GM12878 (cell line): ENCODE results near the gene ZNF423. TPM values are rescaled to one million over a fixed set of nuclear protein-coding genes. Genes with fewer than 3 reads are reported as not detected.

Experiments used
- ATAC-seq: fragments of 200-7000 bp; cut with Tn5 transposase; 3 replicates; pipeline ENCODE4 v1.9.1; 2020; ENCODE audit warnings: mild to moderate bottlenecking, moderate library complexity
- BruUV-seq: library from RNA; stranded (reverse); fragments of 400-500 nt; replicated peaks from 2 replicates; lab custom pipeline; 2021; lab: Mats Ljungman, UMichigan
- CTCF ChIA-PET: fragments of 300-600 bp; sonication (Branson Sonifier 250); formaldehyde crosslinking; extraction: SDS; loops from one replicate; lab custom pipeline; 2021; ENCODE audit warnings: inconsistent platforms; lab: Yijun Ruan, JAX
- POLR2A ChIA-PET: fragments of 350-600 bp; formaldehyde crosslinking; extraction: SDS; loops from one replicate; lab custom pipeline; 2021; ENCODE audit warnings: inconsistent platforms; lab: Charles Lee
- RAD21 ChIA-PET: fragments of 300-600 bp; sonication (Branson Sonifier 250); formaldehyde crosslinking; loops from one replicate; lab custom pipeline; 2023; ENCODE audit warnings: antibody characterized with exemption; ENCODE audit not compliant: unreplicated experiment; lab: Charles Lee
- SMC1A ChIA-PET: fragments of 300-600 bp; sonication (Branson Sonifier 250); formaldehyde crosslinking; loops from one replicate; lab custom pipeline; 2023; ENCODE audit not compliant: unreplicated experiment, uncharacterized antibody; lab: Charles Lee
- DNase-seq: peaks from one replicate; pipeline ENCODE4 v3.0.0-alpha.2; 2011; ENCODE audit warnings: low read depth, low spot score
- FAIRE-seq: peaks from 3 replicates; lab custom pipeline; 2011; peaks lifted over from hg19 to GRCh38; lab: Jason Lieb, UNC
- H2AFZ ChIP-seq: 2 replicates; pipeline ENCODE4 v1.6.0; 2011; ENCODE audit warnings: low read depth, low read length, control low read depth; ENCODE audit not compliant: control insufficient read depth
- H3K27ac ChIP-seq: 2 replicates; pipeline ENCODE4 v1.5.1; 2011; ENCODE audit warnings: control low read depth; ENCODE audit not compliant: control insufficient read depth, insufficient read depth
- H3K27me3 ChIP-seq, 2 experiments: replicated peaks in 1 of 2; 2 replicates each; pipeline versions ENCODE4 v1.6.0 to v1.6.1; 2011; ENCODE audit warnings: low read length in 1 of 2; ENCODE audit not compliant: control insufficient read depth in 2 of 2, insufficient read depth in 2 of 2
- H3K36me3 ChIP-seq, 2 experiments: 2 replicates each; pipeline ENCODE4 v1.5.1; 2011; ENCODE audit warnings: low read length in 1 of 2; ENCODE audit not compliant: control insufficient read depth in 2 of 2, insufficient read depth in 2 of 2
- H3K4me1 ChIP-seq: 2 replicates; pipeline ENCODE4 v1.6.1; 2011; ENCODE audit warnings: mild to moderate bottlenecking, low read length, moderate library complexity, mixed read lengths; ENCODE audit not compliant: control insufficient read depth, insufficient read depth
- H3K4me2 ChIP-seq: 2 replicates; pipeline ENCODE4 v1.6.0; 2011; ENCODE audit warnings: control low read depth; ENCODE audit not compliant: control insufficient read depth, insufficient read depth
- H3K4me3 ChIP-seq: fragments of 200-600 bp; sonication (generic); 2 replicates; pipeline ENCODE4 v1.5.1; 2016
- H3K79me2 ChIP-seq: 2 replicates; pipeline ENCODE4 v1.6.0; 2011; ENCODE audit warnings: low read length; ENCODE audit not compliant: control insufficient read depth, insufficient read depth
- H3K9ac ChIP-seq: 2 replicates; pipeline ENCODE4 v1.8.0; 2011; ENCODE audit warnings: low read length, control low read depth, mixed read lengths; ENCODE audit not compliant: control insufficient read depth, insufficient read depth
- H3K9me3 ChIP-seq: replicated peaks from 3 replicates; pipeline ENCODE4 v1.5.1; 2011; ENCODE audit warnings: mild to moderate bottlenecking, low read length; ENCODE audit not compliant: control insufficient read depth, insufficient read depth
- H4K20me1 ChIP-seq: 2 replicates; pipeline ENCODE4 v1.6.0; 2011; ENCODE audit not compliant: control insufficient read depth, insufficient read depth
- CBX3 ChIP-seq: fragments of 200-600 bp; sonication (generic); IDR thresholded peaks from 2 replicates; pipeline ENCODE4 v1.6.1; 2016; ENCODE audit warnings: low read depth, borderline replicate concordance
- FOXK2 ChIP-seq: fragments of 450-650 bp; IDR thresholded peaks from 2 replicates; pipeline ENCODE4 v1.6.1; 2017; ENCODE audit warnings: mild to moderate bottlenecking, moderate library complexity
- IRF5 ChIP-seq: fragments of 450-650 bp; IDR thresholded peaks from 2 replicates; pipeline ENCODE4 v1.6.1; 2017; ENCODE audit warnings: borderline replicate concordance
- SIX5 ChIP-seq: IDR thresholded peaks from 2 replicates; pipeline ENCODE4 v1.6.1; 2011; ENCODE audit warnings: mild to moderate bottlenecking, low read depth, low read length, moderate library complexity; ENCODE audit not compliant: severe bottlenecking
- TAF1 ChIP-seq: IDR thresholded peaks from 2 replicates; pipeline ENCODE4 v1.6.1; 2011; ENCODE audit warnings: mild to moderate bottlenecking, low read depth, low read length, borderline replicate concordance
- WRNIP1 ChIP-seq: IDR thresholded peaks from 2 replicates; pipeline ENCODE4 v1.6.1; 2011; ENCODE audit warnings: low read depth, low read length, improper control_type of control experiment, borderline replicate concordance
- ZNF207 ChIP-seq: fragments of 450-650 bp; IDR thresholded peaks from 2 replicates; pipeline ENCODE4 v1.6.1; 2014; ENCODE audit warnings: antibody characterized with exemption, mild to moderate bottlenecking, borderline replicate concordance
- ZNF687 ChIP-seq: fragments of 450-650 bp; IDR thresholded peaks from 2 replicates; pipeline ENCODE4 v1.6.1; 2017; ENCODE audit warnings: mild to moderate bottlenecking, moderate library complexity
- WGBS: methylation state at CpG from one replicate; pipeline ENCODE4 v1.1.6; 2016; ENCODE audit warnings: low lambda C conversion rate; ENCODE audit not compliant: insufficient replicate concordance, insufficient coverage; ENCODE audit errors: missing lambda C conversion rate; 5-methylcytosine and 5-hydroxymethylcytosine counted together
- in situ Hi-C: fragments of 300-500 bp; cut with MboI; formaldehyde crosslinking; loops from 9 replicates; pipeline ENCODE4 v1.14.3; 2018; ENCODE audit warnings: mixed read lengths
- intact Hi-C: fragments of 100-400 bp; cut with micrococcal nuclease; formaldehyde crosslinking; loops from one replicate; pipeline ENCODE4 v1.14.2; 2022; ENCODE audit not compliant: unreplicated experiment
- polyA plus RNA-seq, 11 experiments: library from polyadenylated mRNA; depleted of rRNA in 4 of 11; unstranded in 6 of 11; stranded (reverse) in 5 of 11; fragments of >200 nt; fragmentation: Nextera tagmentation in 4 of 11; fragmentation: Illumina TruSeq in 1 of 11; extraction: Ambion mirVana in 4 of 11; extraction: Trizol in 1 of 11; gene quantifications; 1 replicate in 1 of 11; 2 replicates in 10 of 11; pipeline versions ENCODE4 v1.2.1 to v1.2.3, GENCODE V29; 2011 to 2016; ENCODE audit warnings: inconsistent platforms in 2 of 11, missing spikeins in 2 of 11, low read depth in 1 of 11
- total RNA-seq, 4 experiments: library from RNA; depleted of rRNA in 3 of 4; stranded (reverse); fragments of >200 nt in 3 of 4; fragmentation: Illumina TruSeq in 1 of 4; extraction: Trizol in 1 of 4; gene quantifications; 2 replicates each; pipeline versions ENCODE4 v1.2.1 to v1.2.3, GENCODE V29; 2013 to 2021
- TF ChIP-seq, protein P1 (sequence below): IDR thresholded peaks from 2 replicates; pipeline ENCODE4 v1.6.1; 2011; ENCODE audit warnings: borderline replicate concordance, low read depth, mild to moderate bottlenecking, moderate library complexity, mixed read lengths, low read length; ENCODE audit not compliant: insufficient read depth; ENCODE audit errors: extremely low read length

Gene ZNF423
- total and polyA plus RNA-seq, 10 of the 15 experiments (the other 5 are each of a cell fraction or from before 2014, with no cell fraction given): 0.03 to 0.64 (median 0.10) TPM

GRCh38 chr16:49869731-49870130 is 13.8 kb upstream of the ZNF423 start:
- TF ChIP-seq CBX3 (no peak), TAF1 (no peak), FOXK2 (no peak), IRF5 (no peak), SIX5 (no peak), WRNIP1 (no peak), ZNF687 (no peak), ZNF207 (no peak)
- TF ChIP-seq, protein P1, sequence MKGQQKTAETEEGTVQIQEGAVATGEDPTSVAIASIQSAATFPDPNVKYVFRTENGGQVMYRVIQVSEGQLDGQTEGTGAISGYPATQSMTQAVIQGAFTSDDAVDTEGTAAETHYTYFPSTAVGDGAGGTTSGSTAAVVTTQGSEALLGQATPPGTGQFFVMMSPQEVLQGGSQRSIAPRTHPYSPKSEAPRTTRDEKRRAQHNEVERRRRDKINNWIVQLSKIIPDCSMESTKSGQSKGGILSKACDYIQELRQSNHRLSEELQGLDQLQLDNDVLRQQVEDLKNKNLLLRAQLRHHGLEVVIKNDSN: no peak
- POLR2A ChIA-PET: no interaction called here
- Histone ChIP-seq H3K4me2 (no peak overlapping the region), H3K9me3 (no peaks in the 10 kb centered on the region), H3K36me3 (no peaks in the 10 kb centered on the region), H3K4me3 (no peak overlapping the region), H3K27me3 (peaks cover 0 to 3% of the 10 kb centered on the region in 2 experiments), H3K27ac (no peak overlapping the region), H2AFZ (no peak overlapping the region), H4K20me1 (no peaks in the 10 kb centered on the region), H3K79me2 (no peaks in the 10 kb centered on the region), H3K4me1 (no peaks in the 10 kb centered on the region), H3K9ac (no peak overlapping the region)
- no TSS peak for BruUV-seq
- CTCF ChIA-PET: no interaction called here
- SMC1A ChIA-PET: no interaction called here
- in situ Hi-C loops: no loop called here
- ATAC-seq (no peak), DNase-seq (no peak), FAIRE-seq (no peak)
- RAD21 ChIA-PET: no interaction called here
- 51% methylated on average over 6 of the region's 6 CpGs for WGBS
- intact Hi-C loops: no loop called here
